Midbrain (tissue), 1 donor: ENCODE results near the gene GPX6.
"Not testable (repeated sequence)": the region's sequence is repeated elsewhere in the genome, so short reads cannot be mapped to it uniquely, and the experiment has no call there.

Source experiments
- DNase-seq: peaks from one replicate; lab custom pipeline; 2025; lab: John Stamatoyannopoulos, UW

Gene GPX6

DNA sequence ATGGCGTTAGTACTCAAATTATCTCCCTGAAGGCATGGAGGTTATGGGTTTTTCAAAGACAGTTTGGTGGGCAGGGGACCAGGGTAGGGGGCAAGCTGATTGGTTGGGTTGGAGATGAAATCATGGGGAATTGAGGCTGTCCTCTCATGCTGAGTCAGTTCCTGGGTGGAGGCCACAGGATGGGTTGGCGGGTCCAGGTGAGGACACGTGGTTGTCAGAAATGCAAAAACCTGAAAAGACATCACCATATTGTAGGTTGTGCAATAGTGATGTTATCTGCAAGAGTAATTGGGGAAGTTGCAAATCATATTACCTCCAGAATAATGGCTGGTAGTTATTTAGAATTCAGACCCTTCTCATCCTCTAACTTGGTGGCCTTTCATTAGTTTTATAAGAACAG is 30.1 kb downstream of the GPX6 start:
- DNase-seq, result no peak

DNA sequence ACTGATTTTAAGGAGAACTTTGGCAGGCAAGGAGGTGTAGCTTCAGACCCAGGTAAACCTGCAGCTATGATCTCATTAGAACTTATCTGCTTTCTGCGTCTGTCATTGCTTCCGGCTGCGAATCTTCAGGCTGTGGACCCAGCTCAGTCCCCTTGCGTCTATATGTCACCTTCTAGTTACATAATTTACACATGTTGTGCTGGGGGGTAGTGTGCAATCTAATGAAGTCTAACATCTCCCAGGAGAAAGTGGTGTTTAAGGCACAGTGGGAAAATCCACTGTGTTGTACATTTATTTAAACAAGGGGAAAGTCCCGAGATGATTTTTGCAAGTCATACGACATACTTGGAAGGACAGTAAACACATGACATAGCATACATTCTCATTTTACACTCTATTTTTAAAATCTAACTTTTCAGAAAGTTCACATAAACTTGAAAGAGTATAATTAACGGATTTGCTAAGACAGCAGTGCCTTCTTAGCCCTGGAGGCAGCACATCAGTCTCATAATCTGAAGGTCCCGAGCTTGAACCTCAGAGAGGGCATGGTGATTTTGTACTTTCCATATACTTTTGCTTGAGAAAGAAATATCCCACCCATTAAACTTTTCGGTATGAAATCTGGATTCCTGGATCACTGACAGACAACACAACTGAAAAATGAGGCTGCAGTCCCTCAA is 35.2 kb downstream of the GPX6 start:
- DNase-seq, result no peak

DNA sequence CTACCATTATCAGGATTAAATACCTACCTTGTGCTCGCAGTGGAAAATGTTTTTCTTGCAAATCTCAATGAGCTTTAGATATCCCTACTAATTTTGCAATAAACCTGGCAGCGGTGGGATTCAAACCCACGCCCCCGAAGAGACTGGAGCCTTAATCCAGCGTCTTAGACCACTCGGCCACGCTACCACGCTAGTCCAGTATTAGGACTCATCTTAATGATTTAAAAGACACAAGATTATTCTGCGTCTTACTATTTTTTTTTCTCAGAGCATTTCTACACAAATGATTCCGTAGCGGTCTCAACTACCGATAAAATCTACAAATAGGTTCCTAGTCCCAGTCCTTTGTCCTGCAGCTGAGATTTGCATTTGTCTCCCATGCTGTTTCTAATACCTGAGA is 37.1 kb downstream of the GPX6 start:
- DNase-seq, result no peak

DNA sequence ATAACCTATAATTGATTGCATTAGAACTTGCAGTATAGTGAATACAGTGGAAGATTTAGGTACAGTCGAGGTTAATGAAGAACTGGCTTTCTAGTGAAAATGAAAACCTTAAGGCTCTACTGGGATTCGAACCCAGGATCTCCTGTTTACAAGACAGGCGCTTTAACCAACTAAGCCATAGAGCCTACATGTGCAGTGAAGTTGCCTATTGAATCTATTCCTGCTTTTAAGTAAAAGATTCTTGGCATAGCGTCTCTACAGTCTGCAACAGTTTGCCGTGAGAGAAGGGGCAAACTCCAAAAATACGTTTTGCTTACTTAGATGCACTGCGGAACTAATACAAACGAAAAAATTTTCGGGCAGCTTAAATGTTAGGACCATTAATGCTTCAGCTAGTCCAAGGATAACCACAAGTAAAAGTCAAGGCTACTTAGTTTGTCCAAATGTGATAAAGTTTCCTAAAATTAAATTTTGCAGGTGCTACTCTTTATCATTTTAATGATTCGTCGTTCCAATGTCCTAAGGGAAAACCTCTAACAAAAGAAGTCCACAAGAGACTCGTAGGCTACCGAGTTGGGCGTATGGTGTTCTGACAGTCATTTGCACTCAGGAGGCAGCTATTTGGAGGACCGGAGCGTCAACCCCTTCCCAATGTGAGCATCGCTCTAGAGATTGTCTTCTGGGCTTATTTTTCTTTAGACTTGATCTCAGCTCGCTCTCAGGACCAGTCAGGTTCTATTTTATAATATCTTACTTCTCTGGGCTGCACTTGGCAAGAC is 41.0 kb downstream of the GPX6 start:
- peak; percentile 59 for DNase-seq

DNA sequence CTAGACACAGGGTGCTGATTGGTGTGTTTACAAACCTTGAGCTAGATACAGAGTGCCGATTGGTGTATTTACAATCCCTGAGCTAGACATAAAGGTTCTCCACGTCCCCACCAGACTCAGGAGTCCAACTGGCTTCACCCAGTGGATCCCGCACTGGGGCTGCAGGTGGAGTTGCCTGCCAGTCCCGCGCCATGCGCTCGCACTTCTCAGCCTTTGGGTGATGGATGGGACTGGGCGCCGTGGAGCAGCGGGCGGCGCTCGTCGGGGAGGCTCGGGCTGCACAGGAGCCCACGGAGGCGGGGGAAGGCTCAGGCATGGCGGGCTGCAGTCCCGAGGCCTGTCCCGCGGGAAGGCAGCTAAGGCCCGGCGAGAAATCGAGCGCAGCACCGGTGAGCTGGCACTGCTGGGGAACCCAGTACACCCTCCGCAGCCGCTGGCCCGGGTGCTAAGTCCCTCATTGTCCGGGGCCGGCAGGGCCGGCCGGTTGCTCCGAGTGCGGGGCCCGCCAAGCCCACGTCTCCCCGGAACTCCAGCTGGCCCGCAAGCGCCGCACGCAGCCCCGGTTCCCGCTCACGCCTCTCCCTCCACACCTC is 46.3 kb downstream of the GPX6 start:
- not testable (repeated sequence) for DNase-seq

DNA sequence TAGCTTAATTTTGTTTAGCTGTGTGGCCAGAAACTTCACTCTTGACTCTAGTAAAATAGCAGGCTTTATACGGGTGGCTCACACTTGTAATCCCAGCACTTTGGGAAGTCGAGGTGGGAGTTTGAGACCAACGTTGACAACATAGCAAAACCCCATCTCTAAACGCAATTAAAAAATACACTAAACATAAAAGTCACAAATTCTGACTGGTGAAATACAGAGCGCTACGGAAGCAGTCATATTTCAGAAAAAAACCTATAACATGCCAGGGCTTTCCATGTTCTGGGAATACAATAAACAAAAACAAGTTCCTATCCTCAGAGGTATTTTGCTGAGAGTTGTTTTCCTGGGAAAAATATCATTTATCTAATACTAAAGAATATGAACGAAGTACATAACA is 47.5 kb downstream of the GPX6 start:
- no peak for DNase-seq

DNA sequence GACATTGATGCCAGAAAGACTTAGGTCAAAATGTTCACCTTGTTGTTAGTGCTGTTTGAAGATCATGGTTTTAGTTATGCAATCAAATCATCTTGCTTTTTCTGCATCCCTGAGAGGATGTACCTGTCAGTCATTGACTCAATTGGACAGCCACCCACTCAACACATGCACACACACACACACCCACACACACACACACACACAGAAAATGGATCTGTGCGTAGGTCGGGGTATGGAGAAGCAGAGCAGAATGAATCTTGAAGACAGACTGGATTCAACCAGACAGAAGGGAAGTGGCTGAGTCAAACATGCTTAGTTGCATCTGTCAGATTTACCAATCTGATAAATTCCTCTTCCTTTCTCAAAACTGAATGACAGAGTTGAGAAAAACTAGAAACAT is 53.2 kb downstream of the GPX6 start:
- no peak for DNase-seq

DNA sequence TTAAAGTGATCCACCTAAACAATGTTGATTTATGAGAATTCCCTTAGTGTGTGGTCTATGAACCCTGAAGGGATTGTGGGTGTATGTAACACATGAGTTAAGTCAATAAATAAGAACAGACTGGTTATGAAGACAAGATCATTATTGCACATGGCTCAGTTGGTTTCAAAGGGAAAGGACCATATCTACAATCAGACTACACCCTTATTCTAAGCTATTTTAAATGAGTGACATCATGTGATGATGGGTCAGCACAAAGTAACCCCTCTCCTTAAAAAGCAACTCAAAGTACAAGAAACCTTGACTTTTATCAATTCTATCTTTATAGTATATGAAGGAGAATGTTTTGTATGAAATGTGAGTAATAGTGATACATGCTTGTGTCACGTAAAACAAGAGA is 57.0 kb downstream of the GPX6 start:
- no peak for DNase-seq
